Keratinocyte (primary cell): ENCODE measurements around the gene CRTC1. TPM values are rescaled to one million over a fixed set of nuclear protein-coding genes. Genes with fewer than 3 reads are reported as not detected.

ENCODE experiments used
- DNase-seq: peaks from one replicate; pipeline ENCODE4 v3.0.0-alpha.2; 2011; ENCODE audit warnings: low read depth, missing footprints, low spot score
- FAIRE-seq: peaks from 2 replicates; lab custom pipeline; 2011; peaks lifted over from hg19 to GRCh38; lab: Jason Lieb, UNC
- H2AFZ ChIP-seq: 2 replicates; pipeline ENCODE4 v1.6.0; 2012; ENCODE audit warnings: low read length, control low read depth, inconsistent platforms; ENCODE audit not compliant: control insufficient read depth
- H3K27ac ChIP-seq: 2 replicates; pipeline ENCODE4 v1.5.1; 2011; ENCODE audit warnings: low read length; ENCODE audit not compliant: control insufficient read depth, insufficient read depth
- H3K27me3 ChIP-seq: 3 replicates; pipeline ENCODE4 v1.6.0; 2011; ENCODE audit warnings: low read length; ENCODE audit not compliant: control insufficient read depth, insufficient read depth; ENCODE audit errors: extremely low read depth
- H3K36me3 ChIP-seq, 2 experiments: 2 replicates in 1 of 2; 3 replicates in 1 of 2; pipeline ENCODE4 v1.5.1; 2011; ENCODE audit warnings: low read length in 2 of 2, mild to moderate bottlenecking in 1 of 2; ENCODE audit not compliant: control insufficient read depth in 2 of 2, insufficient read depth in 2 of 2; ENCODE audit errors: extremely low read depth in 1 of 2
- H3K4me1 ChIP-seq: 3 replicates; pipeline ENCODE4 v1.5.1; 2011; ENCODE audit warnings: low read length; ENCODE audit not compliant: control insufficient read depth, insufficient read depth; ENCODE audit errors: extremely low read depth
- H3K4me2 ChIP-seq: 3 replicates; pipeline ENCODE4 v1.6.0; 2011; ENCODE audit warnings: low read depth, low read length; ENCODE audit not compliant: control insufficient read depth, insufficient read depth; ENCODE audit errors: extremely low read depth
- H3K4me3 ChIP-seq, 3 experiments: fragments of 200-600 bp in 1 of 3; sonication (generic) in 1 of 3; 2 replicates in 2 of 3; 3 replicates in 1 of 3; pipeline ENCODE4 v1.5.1; 2011 to 2016; ENCODE audit warnings: low read length in 3 of 3, mild to moderate bottlenecking in 3 of 3, control low read depth in 2 of 3, inconsistent platforms in 1 of 3, low read depth in 1 of 3, mixed read lengths in 1 of 3, mixed run types in 1 of 3, moderate library complexity in 1 of 3; ENCODE audit not compliant: control insufficient read depth in 2 of 3, insufficient read depth in 2 of 3; ENCODE audit errors: extremely low read depth in 1 of 3
- H3K79me2 ChIP-seq: 2 replicates; pipeline ENCODE4 v1.6.0; 2012; ENCODE audit warnings: low read length; ENCODE audit not compliant: control insufficient read depth, insufficient read depth
- H3K9ac ChIP-seq: 3 replicates; pipeline ENCODE4 v1.6.0; 2011; ENCODE audit warnings: low read length; ENCODE audit not compliant: control insufficient read depth, insufficient read depth; ENCODE audit errors: extremely low read depth
- H3K9me1 ChIP-seq: 3 replicates; pipeline ENCODE4 v1.6.0; 2011; ENCODE audit warnings: low read length; ENCODE audit not compliant: control insufficient read depth, insufficient read depth; ENCODE audit errors: extremely low read depth
- H3K9me3 ChIP-seq: 2 replicates; pipeline ENCODE4 v1.5.1; 2012; ENCODE audit warnings: low read depth, low read length; ENCODE audit not compliant: control insufficient read depth
- H4K20me1 ChIP-seq: 3 replicates; pipeline ENCODE4 v1.6.0; 2011; ENCODE audit warnings: low read length; ENCODE audit not compliant: control insufficient read depth, insufficient read depth; ENCODE audit errors: extremely low read depth
- EZH2 ChIP-seq: IDR thresholded peaks from one replicate; pipeline ENCODE4 v1.6.1; 2012; ENCODE audit warnings: inconsistent platforms, mild to moderate bottlenecking, low read length, moderate library complexity
- dilution Hi-C: fragments of 300-500 bp; cut with MboI; formaldehyde crosslinking; loops from one replicate; pipeline ENCODE4 v1.7.0; 2020; ENCODE audit warnings: low sequenced_read_pairs; ENCODE audit not compliant: extremely low pct_ligation_motif_present
- polyA plus RNA-seq, 5 experiments: library from polyadenylated mRNA; depleted of rRNA in 3 of 5; stranded (reverse) in 3 of 5; stranded (forward) in 1 of 5; unstranded in 1 of 5; fragments of >200 nt; gene quantifications; 1 replicate in 1 of 5; 2 replicates in 3 of 5; 3 replicates in 1 of 5; pipeline versions ENCODE4 v1.2.1 to v1.2.3, GENCODE V29; 2011 to 2012; ENCODE audit warnings: missing spikeins in 2 of 5, low read depth in 1 of 5, low replicate concordance in 1 of 5
- TF ChIP-seq, protein P1 (sequence below), 3 experiments: IDR thresholded peaks in 1 of 3; conservative IDR thresholded peaks in 1 of 3; optimal IDR thresholded peaks in 1 of 3; 2 replicates in 2 of 3; 3 replicates in 1 of 3; pipeline versions ENCODE3 to v1.5.1; 2011; ENCODE audit warnings: low read length in 3 of 3, mild to moderate bottlenecking in 3 of 3, moderate library complexity in 2 of 3, control low read depth in 1 of 3, inconsistent platforms in 1 of 3; ENCODE audit not compliant: insufficient read depth in 2 of 3; ENCODE audit errors: extremely low read depth in 1 of 3

The CRTC1 gene
- polyA plus RNA-seq, 1 donor (not counting 4 experiments of a cell fraction or from before 2014, with no cell fraction given), result 0.54 TPM

DNA sequence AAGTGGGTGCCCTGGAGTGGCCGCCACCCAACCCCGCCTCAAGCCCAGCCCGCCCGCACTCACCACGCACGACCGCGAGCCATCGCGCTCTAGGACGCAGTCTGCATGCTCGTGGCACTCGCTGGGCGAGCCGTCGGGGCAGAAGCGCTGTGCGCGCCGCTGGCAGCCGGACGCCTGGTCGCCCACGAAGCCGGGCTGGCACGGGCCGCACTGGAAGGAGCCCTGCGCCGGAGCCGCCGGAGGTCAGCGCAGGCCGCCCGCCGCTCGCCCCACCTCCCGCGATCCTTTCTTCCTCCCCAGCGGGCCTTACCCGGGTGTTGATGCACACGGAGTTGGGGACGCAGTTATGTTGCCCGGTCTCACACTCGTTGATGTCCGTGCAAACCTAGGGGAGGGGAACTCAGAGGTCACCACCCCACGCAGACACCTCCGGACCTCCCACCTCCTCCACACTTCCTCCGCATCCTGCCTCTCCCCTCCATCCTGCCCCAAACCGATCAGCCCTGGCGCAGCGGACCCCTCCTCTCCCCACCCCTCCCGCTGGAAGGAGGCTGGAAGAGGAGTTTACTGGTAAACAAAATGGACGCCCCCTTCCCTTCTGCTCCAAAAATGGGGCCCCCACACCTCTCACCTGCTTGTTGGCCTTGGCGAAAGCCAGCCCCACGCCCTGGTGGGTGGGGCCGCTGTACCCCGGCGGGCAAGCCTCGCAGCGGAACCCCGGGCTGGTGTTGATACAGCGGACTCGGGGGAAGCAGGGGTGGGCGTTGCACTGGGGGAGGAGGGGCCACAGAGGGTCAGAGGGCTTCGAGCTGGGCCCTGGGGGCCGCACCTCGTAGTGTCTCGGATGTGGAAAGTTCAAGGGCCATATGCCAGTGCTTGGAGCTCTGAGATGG is 105.3 kb downstream of the CRTC1 start:
- dilution Hi-C loops, result no loop called here
- H3K27me3 ChIP-seq, result peaks cover 84% of the 10 kb centered on the region
- DNase-seq, result no peak
- H3K9me3 ChIP-seq, result no peaks in the 10 kb centered on the region
- no peaks in the 10 kb centered on the region for H3K79me2 ChIP-seq
- H3K36me3 ChIP-seq, result no peaks in the 10 kb centered on the region
- TF ChIP-seq EZH2, result peak; percentile 99
- TF ChIP-seq, protein P1, sequence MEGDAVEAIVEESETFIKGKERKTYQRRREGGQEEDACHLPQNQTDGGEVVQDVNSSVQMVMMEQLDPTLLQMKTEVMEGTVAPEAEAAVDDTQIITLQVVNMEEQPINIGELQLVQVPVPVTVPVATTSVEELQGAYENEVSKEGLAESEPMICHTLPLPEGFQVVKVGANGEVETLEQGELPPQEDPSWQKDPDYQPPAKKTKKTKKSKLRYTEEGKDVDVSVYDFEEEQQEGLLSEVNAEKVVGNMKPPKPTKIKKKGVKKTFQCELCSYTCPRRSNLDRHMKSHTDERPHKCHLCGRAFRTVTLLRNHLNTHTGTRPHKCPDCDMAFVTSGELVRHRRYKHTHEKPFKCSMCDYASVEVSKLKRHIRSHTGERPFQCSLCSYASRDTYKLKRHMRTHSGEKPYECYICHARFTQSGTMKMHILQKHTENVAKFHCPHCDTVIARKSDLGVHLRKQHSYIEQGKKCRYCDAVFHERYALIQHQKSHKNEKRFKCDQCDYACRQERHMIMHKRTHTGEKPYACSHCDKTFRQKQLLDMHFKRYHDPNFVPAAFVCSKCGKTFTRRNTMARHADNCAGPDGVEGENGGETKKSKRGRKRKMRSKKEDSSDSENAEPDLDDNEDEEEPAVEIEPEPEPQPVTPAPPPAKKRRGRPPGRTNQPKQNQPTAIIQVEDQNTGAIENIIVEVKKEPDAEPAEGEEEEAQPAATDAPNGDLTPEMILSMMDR (optimal IDR thresholded peaks at IDR 0.05 in 1 of 3, IDR thresholded peaks at IDR 0.05 in 1 of 3, conservative IDR thresholded peaks at IDR 0.05 in 1 of 3; ENCODE audit: extremely low read depth in 1 of 3, insufficient read depth in 2 of 3, low read length in 3 of 3), result no peak
- H3K9me1 ChIP-seq, result no peaks in the 10 kb centered on the region
- no peak overlapping the region for H3K4me2 ChIP-seq
- H3K27ac ChIP-seq, result no peak overlapping the region
- H3K4me1 ChIP-seq, result no peaks in the 10 kb centered on the region
- no peaks in the 10 kb centered on the region for H4K20me1 ChIP-seq
- FAIRE-seq, result no peak
- no peak overlapping the region for H2AFZ ChIP-seq
- no peak overlapping the region for H3K9ac ChIP-seq
- no peak overlapping the region for H3K4me3 ChIP-seq

DNA sequence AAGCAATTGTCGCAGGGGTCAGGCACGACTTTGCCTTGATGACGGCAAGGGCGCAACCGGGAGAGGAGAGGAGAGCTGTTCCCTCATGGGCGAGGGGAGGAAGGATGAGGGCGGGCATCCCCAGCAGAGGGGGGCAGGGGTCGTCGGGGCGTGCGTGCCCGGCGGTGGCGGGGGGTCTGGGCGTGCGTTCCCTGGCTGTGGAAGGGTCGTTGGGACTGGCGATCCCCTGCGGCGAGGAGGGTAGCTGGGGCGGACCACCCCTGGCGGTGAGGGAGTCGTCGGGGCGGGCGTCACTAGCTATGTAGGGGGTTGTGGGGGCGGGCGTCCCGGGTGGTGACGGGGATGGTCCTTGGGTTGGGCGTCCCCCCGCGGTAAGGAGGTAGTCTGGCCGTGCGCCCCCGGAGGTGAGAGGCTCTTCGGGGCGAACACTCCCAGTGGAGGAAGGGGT is 106.0 kb downstream of the CRTC1 start:
- no peaks in the 10 kb centered on the region for H3K4me1 ChIP-seq
- no peak overlapping the region for H2AFZ ChIP-seq
- H3K4me3 ChIP-seq, result no peak overlapping the region
- dilution Hi-C loops, result no loop called here
- no peaks in the 10 kb centered on the region for H4K20me1 ChIP-seq
- no peak overlapping the region for H3K27ac ChIP-seq
- H3K9me1 ChIP-seq, result no peaks in the 10 kb centered on the region
- no peak for DNase-seq
- H3K27me3 ChIP-seq, result peaks cover 79% of the 10 kb centered on the region
- no peaks in the 10 kb centered on the region for H3K36me3 ChIP-seq
- no peaks in the 10 kb centered on the region for H3K79me2 ChIP-seq
- H3K9me3 ChIP-seq, result no peaks in the 10 kb centered on the region
- TF ChIP-seq, protein P1 (optimal IDR thresholded peaks at IDR 0.05 in 1 of 3, IDR thresholded peaks at IDR 0.05 in 1 of 3, conservative IDR thresholded peaks at IDR 0.05 in 1 of 3; ENCODE audit: extremely low read depth in 1 of 3, insufficient read depth in 2 of 3, low read length in 3 of 3), result no peak
- no peak for TF ChIP-seq EZH2
- no peak for FAIRE-seq
- no peak overlapping the region for H3K9ac ChIP-seq
- no peak overlapping the region for H3K4me2 ChIP-seq
